Activated naive CD4-positive, alpha-beta T cell treated with anti-CD3 and anti-CD28 coated beads, Interleukin-2, amount 50 U/mL, for 16 hours (primary cell): ENCODE data around the gene RPS15.

Experiments used
- DNase-seq: peaks from one replicate; pipeline ENCODE4 v3.0.0-alpha.2; 2020

The RPS15 gene

GRCh38 chr19:1438035-1438932 lies at the start of gene RPS15:
TSS of gene RPS15 (plus strand) at chr19:1438396. CDS start at chr19:1438426, 30 bp downstream.
- DNase-seq, result peak; percentile 95

DNA sequence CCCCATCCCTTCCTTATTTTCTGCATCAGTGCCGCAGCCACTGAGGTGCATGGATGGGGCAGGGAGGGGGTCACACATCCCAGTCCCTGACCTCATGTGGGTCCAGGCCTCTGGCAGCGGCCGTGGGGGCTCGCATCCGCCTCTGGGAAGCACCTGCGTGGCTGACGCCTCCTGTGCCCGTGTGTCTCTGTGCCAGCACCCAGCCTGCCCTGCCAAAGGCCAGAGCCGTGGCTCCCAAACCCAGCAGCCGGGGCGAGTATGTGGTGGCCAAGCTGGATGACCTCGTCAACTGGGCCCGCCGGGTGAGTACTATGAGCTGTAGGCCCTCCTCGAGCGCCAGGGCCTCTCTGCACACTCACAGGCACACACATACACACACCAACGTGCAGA lies 49.6 kb upstream of the RPS15 start:
- no peak for DNase-seq

GRCh38 chr19:1389033-1389940 lies 48.9 kb upstream of the RPS15 start:
- DNase-seq, result no peak

DNA sequence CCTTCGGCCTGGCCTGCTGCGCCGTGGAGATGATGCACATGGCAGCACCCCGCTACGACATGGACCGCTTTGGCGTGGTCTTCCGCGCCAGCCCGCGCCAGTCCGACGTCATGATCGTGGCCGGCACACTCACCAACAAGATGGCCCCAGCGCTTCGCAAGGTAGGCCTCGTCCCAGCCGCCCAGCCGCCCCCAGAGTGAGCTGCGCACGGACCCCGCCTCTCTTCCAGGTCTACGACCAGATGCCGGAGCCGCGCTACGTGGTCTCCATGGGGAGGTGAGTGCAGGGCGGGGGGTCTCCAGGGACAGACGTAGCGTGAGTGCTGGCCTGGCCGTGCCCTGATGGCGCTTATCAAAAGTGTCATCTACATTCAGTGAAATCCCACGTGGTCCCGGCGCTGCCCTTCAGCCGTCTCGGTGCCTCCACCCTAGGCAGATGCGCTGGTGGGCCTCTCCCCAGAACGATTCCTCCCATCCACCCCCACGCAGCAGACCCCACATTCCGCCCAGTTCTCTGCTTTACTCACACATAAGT lies 47.2 kb upstream of the RPS15 start:
- DNase-seq, result no peak

- DNase-seq, result no peak
These were observed 45.8 kb upstream of the RPS15 start for GRCh38 chr19:1392407-1392806.

DNA sequence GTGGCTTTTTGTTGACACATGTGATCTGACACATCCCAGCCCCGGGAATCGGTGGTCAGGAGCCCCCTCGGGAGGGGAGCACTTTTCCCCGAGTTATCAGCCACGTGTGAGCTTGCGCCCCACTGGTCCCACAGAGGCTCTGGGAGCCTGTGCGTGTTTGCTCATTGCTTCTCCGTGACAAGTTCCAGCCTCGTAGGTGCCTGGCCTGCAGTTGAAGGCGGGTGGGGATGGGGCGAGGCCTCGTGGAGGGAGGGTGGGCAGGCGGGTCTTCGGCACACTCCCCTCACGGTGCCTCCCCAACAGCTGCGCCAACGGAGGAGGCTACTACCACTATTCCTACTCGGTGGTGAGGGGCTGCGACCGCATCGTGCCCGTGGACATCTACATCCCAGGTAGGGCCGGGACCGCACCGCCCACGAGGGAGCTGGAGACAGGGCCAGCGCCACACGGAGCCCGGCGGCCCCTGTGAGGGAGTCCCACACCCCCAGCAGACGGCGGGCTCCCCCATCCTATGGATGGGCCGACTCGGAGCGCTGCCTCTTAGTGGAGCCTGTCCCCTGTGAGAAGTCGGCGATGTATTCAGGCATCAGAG lies 45.2 kb upstream of the RPS15 start:
- DNase-seq, result no peak

GRCh38 chr19:1393841-1394240 lies 44.4 kb upstream of the RPS15 start:
- no peak for DNase-seq

DNA sequence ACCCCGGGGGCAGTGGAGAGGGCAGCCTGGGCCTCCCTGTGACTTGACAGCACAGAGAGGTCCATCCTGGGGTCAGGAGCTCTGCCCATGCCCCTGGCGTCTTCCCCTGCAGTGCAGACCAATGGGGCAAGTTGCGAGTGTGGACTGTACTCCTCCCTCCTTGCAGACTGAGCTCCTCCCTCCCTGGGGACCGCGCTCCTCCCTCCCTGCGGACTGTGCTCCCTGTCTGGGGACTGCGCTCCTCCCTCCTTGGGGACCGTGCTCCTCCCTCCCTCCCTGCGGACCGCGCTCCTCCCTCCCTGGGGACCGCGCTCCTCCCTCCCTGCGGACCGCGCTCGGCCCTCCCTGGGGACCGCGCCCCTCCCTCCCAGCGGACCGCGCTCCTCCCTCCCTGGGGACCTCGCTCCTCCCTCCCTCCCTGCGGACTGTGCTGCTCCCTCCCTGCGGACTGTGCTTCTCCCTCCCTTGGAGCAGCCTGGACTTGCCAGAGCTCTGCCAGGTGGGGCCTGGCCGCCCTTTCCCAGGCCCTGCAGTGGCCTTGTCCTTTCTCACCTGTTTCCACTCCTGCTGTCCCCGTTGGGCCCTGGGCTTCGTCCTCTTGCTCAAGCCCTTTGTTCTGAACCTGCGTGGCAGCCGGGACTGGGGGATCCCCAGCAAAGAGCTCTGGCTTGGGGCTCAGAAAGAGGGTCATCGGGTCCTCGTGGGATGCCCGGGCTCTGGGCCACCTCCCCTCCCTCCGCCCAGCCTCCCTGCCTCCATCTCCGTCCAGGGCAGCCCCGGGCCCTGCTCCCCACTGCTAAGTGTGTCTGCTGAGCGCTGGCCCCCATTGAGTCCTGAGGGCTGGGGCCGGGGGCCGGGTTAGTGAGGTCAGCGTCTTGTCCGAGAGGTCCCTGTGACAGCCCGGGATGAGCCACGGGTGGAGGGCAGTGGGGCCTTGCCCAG lies 43.7 kb upstream of the RPS15 start:
- no peak for DNase-seq

DNA sequence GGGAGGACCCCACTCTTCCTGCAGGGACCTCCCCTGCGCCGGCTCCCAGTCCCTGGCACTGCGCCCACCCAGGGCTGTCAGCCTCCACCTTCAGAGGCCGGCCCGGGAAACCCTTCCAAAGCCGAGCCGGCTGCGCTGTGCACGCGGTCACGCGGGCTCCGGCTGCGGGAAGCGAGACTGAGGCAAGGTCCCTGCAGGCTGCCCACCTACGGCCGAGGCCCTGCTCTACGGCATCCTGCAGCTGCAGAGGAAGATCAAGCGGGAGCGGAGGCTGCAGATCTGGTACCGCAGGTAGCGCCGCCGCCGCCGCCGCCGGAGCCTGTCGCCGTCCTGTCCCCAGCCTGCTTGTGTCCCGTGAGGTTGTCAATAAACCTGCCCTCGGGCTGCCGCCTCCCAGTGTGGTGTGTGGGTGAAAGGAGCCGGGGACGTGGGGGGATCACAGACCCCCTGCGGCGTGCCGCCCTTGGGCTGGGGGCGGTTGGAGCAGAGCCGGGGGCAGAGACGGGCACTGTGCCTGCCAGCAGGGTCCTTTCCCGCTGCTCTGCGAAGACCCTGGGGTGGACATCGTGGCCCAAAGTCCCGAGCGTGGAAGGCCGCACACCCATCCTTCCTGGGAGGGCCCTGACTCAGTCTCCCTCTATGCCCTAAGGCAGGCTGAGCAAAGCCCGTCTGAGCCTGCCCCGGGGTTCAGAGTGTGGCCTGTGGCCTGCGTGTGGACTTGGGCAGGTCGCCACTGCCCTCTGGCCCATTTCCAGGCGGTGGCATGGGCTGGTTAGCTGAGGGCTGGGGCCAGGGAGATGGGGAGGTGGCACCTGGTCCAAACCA lies 42.8 kb upstream of the RPS15 start:
- no peak for DNase-seq

DNA sequence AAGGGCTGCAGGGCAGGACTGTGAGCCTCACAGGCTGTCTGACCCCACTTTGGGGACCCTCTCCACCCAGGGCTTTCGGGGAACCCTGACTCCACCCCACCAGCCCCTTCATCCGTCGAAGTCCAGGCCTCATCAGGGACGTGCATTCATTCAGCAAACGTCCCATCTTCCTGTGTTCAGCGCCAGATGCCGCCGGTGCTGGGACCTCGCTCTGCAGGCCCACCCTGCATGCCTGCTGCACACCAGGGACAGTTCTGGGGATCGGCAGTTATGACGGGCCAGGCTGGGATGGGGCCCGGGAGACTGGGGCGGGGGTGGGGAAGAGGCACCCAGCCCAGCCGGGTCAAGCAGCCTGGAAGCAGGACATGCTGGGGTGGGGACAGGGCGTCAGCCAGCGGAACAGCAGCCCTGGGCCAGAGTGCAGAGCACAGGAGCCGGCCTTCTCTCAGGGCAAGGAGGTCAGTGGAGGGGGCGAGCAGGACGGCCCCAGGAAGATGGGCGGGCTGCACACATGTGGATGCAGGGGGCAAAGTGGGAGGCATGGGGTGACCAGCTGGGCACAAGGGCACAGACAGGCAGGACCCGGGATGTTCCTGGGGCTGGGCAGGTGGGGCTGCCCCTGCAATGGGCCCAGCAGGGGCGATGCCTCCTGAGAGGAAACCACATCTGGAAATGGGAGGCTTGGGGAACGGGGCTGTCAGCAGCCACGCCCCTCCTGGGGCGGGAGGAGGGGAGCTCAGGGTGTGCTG lies 42.0 kb upstream of the RPS15 start:
- DNase-seq, result no peak

GRCh38 chr19:1396768-1397679 lies 41.2 kb upstream of the RPS15 start:
- no peak for DNase-seq

GRCh38 chr19:1397838-1398237 lies 40.4 kb upstream of the RPS15 start:
- no peak for DNase-seq

DNA sequence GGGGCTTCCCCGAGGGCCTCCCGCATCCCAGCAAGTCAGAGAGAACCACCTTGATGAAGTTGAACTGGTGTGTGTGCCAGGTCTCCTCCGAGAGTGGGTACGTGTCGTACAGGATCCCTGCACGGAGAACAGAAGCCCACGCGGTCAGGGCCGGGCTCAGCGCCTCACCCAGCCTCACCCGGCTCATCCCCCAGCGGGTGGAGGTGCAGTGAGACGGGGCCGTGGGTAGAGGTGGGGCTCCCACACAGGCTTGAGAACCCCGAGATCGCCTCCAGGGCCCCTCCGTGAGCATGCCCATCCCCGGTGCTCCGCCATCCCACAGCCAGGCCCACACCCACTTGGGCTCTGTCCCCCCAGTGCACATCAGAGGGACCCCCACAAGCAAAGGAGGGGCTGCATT lies 39.1 kb upstream of the RPS15 start:
- no peak for DNase-seq

GRCh38 chr19:1399745-1400144 lies 38.5 kb upstream of the RPS15 start:
- no peak for DNase-seq

- DNase-seq, result no peak
These were observed 37.7 kb upstream of the RPS15 start for GRCh38 chr19:1400281-1401137.

GRCh38 chr19:1401138-1401888 lies 36.9 kb upstream of the RPS15 start, which contains the start of gene GAMT:
TSS of gene GAMT (minus strand) at chr19:1401542. CDS start at chr19:1401476, 66 bp downstream.
- peak; percentile 68 for DNase-seq

GRCh38 chr19:1401889-1402217 lies 36.3 kb upstream of the RPS15 start:
- DNase-seq, result no peak
